HepG2 (cell line): ENCODE measurements around the gene RNF213. TPM values are rescaled to one million over a fixed set of nuclear protein-coding genes. Genes with fewer than 3 reads are reported as not detected.

Experiments
- ATAC-seq: fragments of 200-7000 bp; cut with Tn5 transposase; 3 replicates; pipeline ENCODE4 v1.9.1; 2020; ENCODE audit warnings: mild to moderate bottlenecking, moderate library complexity
- BruUV-seq: library from RNA; stranded (reverse); fragments of 400-500 nt; replicated peaks from 2 replicates; lab custom pipeline; 2021; lab: Mats Ljungman, UMichigan
- CTCF ChIA-PET: fragments of 300-600 bp; formaldehyde crosslinking; extraction: SDS; loops from one replicate; lab custom pipeline; 2021; ENCODE audit warnings: low total read pairs, inconsistent platforms, low intra/inter-chr PET ratio; lab: Yijun Ruan, JAX
- POLR2A ChIA-PET: fragments of 350-600 bp; sonication (Branson Sonifier 250); formaldehyde crosslinking; loops from one replicate; lab custom pipeline; 2020; ENCODE audit warnings: antibody characterized with exemption, inconsistent platforms; lab: Yijun Ruan, JAX
- DNase-seq: peaks from one replicate; pipeline ENCODE4 v3.0.0-alpha.2; 2015; ENCODE audit warnings: low spot score
- FAIRE-seq: peaks from 3 replicates; lab custom pipeline; 2011; peaks lifted over from hg19 to GRCh38; lab: Jason Lieb, UNC
- H2AFZ ChIP-seq: one replicate; pipeline ENCODE4 v1.6.1; 2011; ENCODE audit warnings: low read length, inconsistent platforms
- H3K27ac ChIP-seq: fragments of 300-600 bp; 3 replicates; pipeline ENCODE4 v1.8.0; 2011; ENCODE audit warnings: mixed run types, mild to moderate bottlenecking, mixed read lengths, low read length, inconsistent platforms; ENCODE audit not compliant: insufficient read depth; ENCODE audit errors: extremely low read length
- H3K27me3 ChIP-seq, 2 experiments: fragments of 200-600 bp in 1 of 2; 2 replicates in 1 of 2; 3 replicates in 1 of 2; pipeline versions ENCODE4 v1.6.0 to v1.8.0; 2011; ENCODE audit warnings: low read length in 2 of 2, mild to moderate bottlenecking in 2 of 2, moderate library complexity in 2 of 2, inconsistent platforms in 1 of 2; ENCODE audit not compliant: insufficient read depth in 2 of 2, control insufficient read depth in 1 of 2
- H3K36me3 ChIP-seq, 2 experiments: fragments of 200-600 bp in 1 of 2; replicated peaks in 1 of 2; 2 replicates in 1 of 2; 3 replicates in 1 of 2; pipeline versions ENCODE4 v1.5.1 to v1.8.0; 2011; ENCODE audit warnings: low read length in 2 of 2, inconsistent platforms in 1 of 2; ENCODE audit not compliant: insufficient read depth in 2 of 2, control insufficient read depth in 1 of 2
- H3K4me1 ChIP-seq: 2 replicates; pipeline ENCODE4 v1.5.1; 2012; ENCODE audit warnings: low read length, inconsistent platforms; ENCODE audit not compliant: insufficient read depth
- H3K4me2 ChIP-seq: 2 replicates; pipeline ENCODE4 v1.6.0; 2011; ENCODE audit warnings: low read depth, low read length, inconsistent platforms
- H3K4me3 ChIP-seq, 3 experiments: fragments of 200-600 bp in 1 of 3; sonication (generic), shearing (Covaris generic) in 1 of 3; replicated peaks in 1 of 3; 2 replicates each; pipeline ENCODE4 v1.5.1; 2011 to 2016; ENCODE audit warnings: low read length in 3 of 3, inconsistent platforms in 2 of 3, low read depth in 2 of 3, mild to moderate bottlenecking in 2 of 3, control low read depth in 1 of 3, mixed read lengths in 1 of 3; ENCODE audit not compliant: insufficient read depth in 1 of 3
- H3K79me2 ChIP-seq: one replicate; pipeline ENCODE4 v1.6.1; 2011; ENCODE audit warnings: low read length, inconsistent platforms; ENCODE audit not compliant: insufficient read depth
- H3K9ac ChIP-seq: 2 replicates; pipeline ENCODE4 v1.6.0; 2011; ENCODE audit warnings: mild to moderate bottlenecking, low read depth, low read length, inconsistent platforms; ENCODE audit not compliant: insufficient read depth
- H3K9me3 ChIP-seq: 2 replicates; pipeline ENCODE4 v1.5.1; 2012; ENCODE audit warnings: mild to moderate bottlenecking, low read length
- H4K20me1 ChIP-seq: 2 replicates; pipeline ENCODE4 v1.6.0; 2011; ENCODE audit warnings: inconsistent platforms, mild to moderate bottlenecking, low read length, moderate library complexity; ENCODE audit not compliant: insufficient read depth
- ARNT ChIP-seq: fragments of 450-650 bp; IDR thresholded peaks from 2 replicates; pipeline ENCODE4 v1.6.1; 2017
- CEBPG ChIP-seq: IDR thresholded peaks from 2 replicates; pipeline ENCODE4 v1.6.1; 2016
- DPF2 ChIP-seq: sonication (generic); formaldehyde crosslinking; IDR thresholded peaks from 2 replicates; pipeline ENCODE4 v1.4.0; 2020; ENCODE audit warnings: mild to moderate bottlenecking, low read depth, missing genetic modification reagents, borderline replicate concordance
- FOSL1 ChIP-seq: sonication (generic); formaldehyde crosslinking; IDR thresholded peaks from 2 replicates; pipeline ENCODE4 v1.9.0; 2021; ENCODE audit warnings: missing genetic modification reagents, borderline replicate concordance
- FOXC1 ChIP-seq: sonication (generic); formaldehyde crosslinking; IDR thresholded peaks from 2 replicates; pipeline ENCODE4 v1.8.0; 2022; ENCODE audit warnings: mild to moderate bottlenecking, missing genetic modification reagents, borderline replicate concordance
- JUN ChIP-seq: sonication (generic); formaldehyde crosslinking; IDR thresholded peaks from 2 replicates; pipeline ENCODE4 v1.4.0; 2020; ENCODE audit warnings: mild to moderate bottlenecking, missing genetic modification reagents
- NAIF1 ChIP-seq: sonication (generic); formaldehyde crosslinking; IDR thresholded peaks from 2 replicates; pipeline ENCODE4 v1.5.0; 2020; ENCODE audit warnings: mild to moderate bottlenecking, missing genetic modification reagents, borderline replicate concordance
- PHF20 ChIP-seq: sonication (generic); formaldehyde crosslinking; IDR thresholded peaks from 2 replicates; pipeline ENCODE4 v1.5.0; 2020; ENCODE audit warnings: mild to moderate bottlenecking, missing genetic modification reagents
- POLR2AphosphoS5 ChIP-seq: IDR thresholded peaks from 2 replicates; pipeline ENCODE4 v1.6.1; 2012; ENCODE audit warnings: low read depth, low read length
- RCOR2 ChIP-seq: IDR thresholded peaks from 2 replicates; pipeline ENCODE4 v1.6.1; 2016; ENCODE audit warnings: missing biosample characterization, missing genetic modification reagents
- SRF ChIP-seq: IDR thresholded peaks from 2 replicates; pipeline ENCODE4 v1.6.1; 2011; ENCODE audit warnings: mild to moderate bottlenecking, low read depth, low read length, moderate library complexity
- ZBTB42 ChIP-seq: sonication (generic); formaldehyde crosslinking; IDR thresholded peaks from 2 replicates; pipeline ENCODE4 v1.5.0; 2020; ENCODE audit warnings: mild to moderate bottlenecking, missing genetic modification reagents
- ZGPAT ChIP-seq: IDR thresholded peaks from 2 replicates; pipeline ENCODE4 v1.6.1; 2016; ENCODE audit warnings: mild to moderate bottlenecking
- ZNF3 ChIP-seq: IDR thresholded peaks from 2 replicates; pipeline ENCODE4 v1.7.0; 2017; ENCODE audit warnings: inconsistent platforms
- ZNF614 ChIP-seq: IDR thresholded peaks from 2 replicates; pipeline ENCODE4 v1.6.1; 2018; ENCODE audit warnings: missing biosample characterization, missing genetic modification reagents, inconsistent platforms, borderline replicate concordance
- ZNF782 ChIP-seq: sonication (generic); formaldehyde crosslinking; IDR thresholded peaks from 2 replicates; pipeline ENCODE4 v1.4.0; 2020; ENCODE audit warnings: missing genetic modification reagents, mild to moderate bottlenecking, borderline replicate concordance
- WGBS: methylation state at CpG from one replicate; pipeline ENCODE4 v1.1.6; 2017; ENCODE audit warnings: low lambda C conversion rate; 5-methylcytosine and 5-hydroxymethylcytosine counted together
- in situ Hi-C: cut with HindIII; loops from 2 replicates; pipeline ENCODE4 v1.10.0; 2017; ENCODE audit warnings: low pct_unique_long_range_greater_than_20kb; ENCODE audit not compliant: extremely low pct_ligation_motif_present
- intact Hi-C: fragments of 100-400 bp; cut with micrococcal nuclease; formaldehyde crosslinking; loops from one replicate; pipeline ENCODE4 v1.10.0; 2022; ENCODE audit not compliant: unreplicated experiment
- polyA plus RNA-seq, 8 experiments: library from polyadenylated mRNA; depleted of rRNA in 3 of 8; stranded (reverse) in 7 of 8; unstranded in 1 of 8; fragments of >200 nt; fragmentation: Illumina TruSeq in 4 of 8; extraction: Trizol in 4 of 8; gene quantifications; 2 replicates each; pipeline versions ENCODE4 v1.2.1 to v1.2.3, GENCODE V29; 2011 to 2016; ENCODE audit warnings: low read depth in 4 of 8, missing spikeins in 1 of 8, mixed read lengths in 1 of 8; ENCODE audit not compliant: insufficient read depth in 1 of 8
- total RNA-seq, 5 experiments: library from RNA; depleted of rRNA; stranded (reverse); fragments of >200 nt; fragmentation: Illumina TruSeq; extraction: Trizol; gene quantifications; 2 replicates each; pipeline ENCODE4 v1.2.3, GENCODE V29; 2016; ENCODE audit warnings: low read depth in 1 of 5
- TF ChIP-seq, protein P1 (sequence below): IDR thresholded peaks from 2 replicates; pipeline ENCODE4 v1.6.1; 2016; ENCODE audit warnings: missing biosample characterization, missing genetic modification reagents, low read depth
- TF ChIP-seq, protein P2 (sequence below): sonication (generic); formaldehyde crosslinking; IDR thresholded peaks from 2 replicates; pipeline ENCODE4 v1.4.0; 2020; ENCODE audit warnings: missing genetic modification reagents, mild to moderate bottlenecking, borderline replicate concordance
- TF ChIP-seq, protein P3 (sequence below): sonication (generic); formaldehyde crosslinking; IDR thresholded peaks from 2 replicates; pipeline ENCODE4 v1.4.0; 2020; ENCODE audit warnings: mild to moderate bottlenecking, missing genetic modification reagents

Gene RNF213
- total and polyA plus RNA-seq, 2 of the 13 experiments (the other 11 are each of a cell fraction or from before 2014, with no cell fraction given): 38.6 to 38.7 TPM

DNA sequence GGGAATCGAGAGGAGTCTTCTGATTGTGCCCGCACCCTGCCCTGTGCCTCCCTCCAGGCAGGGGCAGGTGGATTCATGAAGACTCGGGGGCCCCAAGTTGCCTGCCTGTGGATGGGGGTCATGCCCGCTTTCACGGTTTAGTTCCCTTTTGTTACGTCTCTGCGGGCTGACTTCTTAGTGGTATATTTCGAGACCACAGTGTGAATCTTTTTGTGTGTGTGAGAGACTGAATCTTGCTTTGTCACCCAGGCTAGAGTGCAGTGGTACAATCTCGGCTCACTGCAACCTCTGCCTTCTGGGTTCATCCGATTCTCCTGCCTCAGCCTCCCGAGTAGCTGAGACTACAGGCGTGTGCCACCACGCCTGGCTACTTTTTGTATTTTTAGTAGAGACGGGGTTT, 18.1 kb upstream of the RNF213 start:
- no peaks in the 10 kb centered on the region for H3K79me2 ChIP-seq
- H3K27me3 ChIP-seq: no peaks in the 10 kb centered on the region; a peak in 1 of 5 replicates
- H3K9ac ChIP-seq: no peak overlapping the region
- ChIA-PET CTCF (no interaction called here), POLR2A (no interaction called here)
- H3K27ac ChIP-seq: no peak overlapping the region
- no peak overlapping the region for H2AFZ ChIP-seq
- FAIRE-seq (no peak), DNase-seq (no peak)
- no peaks in the 10 kb centered on the region for H4K20me1 ChIP-seq
- in situ Hi-C loops (no loop called here), intact Hi-C loops (no loop called here)
- BruUV-seq: no TSS peak
- 85% methylated on average over 14 of the region's 14 CpGs for WGBS
- no peaks in the 10 kb centered on the region for H3K4me1 ChIP-seq
- no peak overlapping the region for H3K4me3 ChIP-seq
- peaks cover 7 to 29% of the 10 kb centered on the region in 2 experiments; a peak in 4 of 5 replicates for H3K36me3 ChIP-seq
- H3K9me3 ChIP-seq: no peaks in the 10 kb centered on the region
- TF ChIP-seq CEBPG (CRISPR knock-in tag) (no peak), ZBTB42 (no peak), FOXC1 (no peak), NAIF1 (CRISPR knock-in tag) (no peak), POLR2AphosphoS5 (no peak), FOSL1 (CRISPR knock-in tag) (no peak), ARNT (no peak), SRF (no peak), JUN (CRISPR knock-in tag) (no peak), PHF20 (CRISPR knock-in tag) (no peak), DPF2 (CRISPR knock-in tag) (no peak), RCOR2 (CRISPR knock-in tag) (no peak), ZNF614 (no peak), ZNF782 (CRISPR knock-in tag) (no peak), ZGPAT (CRISPR knock-in tag) (no peak), ZNF3 (CRISPR knock-in tag) (no peak)
- TF ChIP-seq, protein P1, sequence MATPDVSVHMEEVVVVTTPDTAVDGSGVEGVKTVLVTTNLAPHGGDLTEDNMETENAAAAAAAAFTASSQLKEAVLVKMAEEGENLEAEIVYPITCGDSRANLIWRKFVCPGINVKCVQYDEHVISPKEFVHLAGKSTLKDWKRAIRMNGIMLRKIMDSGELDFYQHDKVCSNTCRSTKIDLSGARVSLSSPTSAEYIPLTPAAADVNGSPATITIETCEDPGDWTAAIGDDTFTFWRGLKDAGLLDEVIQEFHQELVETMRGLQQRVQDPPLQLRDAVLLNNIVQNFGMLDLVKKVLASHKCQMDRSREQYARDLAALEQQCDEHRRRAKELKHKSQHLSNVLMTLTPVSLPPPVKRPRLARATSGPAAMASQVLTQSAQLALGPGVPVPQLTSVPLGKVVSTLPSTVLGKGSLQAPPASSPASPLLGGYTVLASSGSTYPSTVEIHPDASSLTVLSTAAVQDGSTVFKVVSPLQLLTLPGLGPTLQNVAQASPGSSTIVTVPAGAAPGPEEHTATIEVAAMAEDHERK (CRISPR knock-in tag): no peak
- TF ChIP-seq, protein P2, sequence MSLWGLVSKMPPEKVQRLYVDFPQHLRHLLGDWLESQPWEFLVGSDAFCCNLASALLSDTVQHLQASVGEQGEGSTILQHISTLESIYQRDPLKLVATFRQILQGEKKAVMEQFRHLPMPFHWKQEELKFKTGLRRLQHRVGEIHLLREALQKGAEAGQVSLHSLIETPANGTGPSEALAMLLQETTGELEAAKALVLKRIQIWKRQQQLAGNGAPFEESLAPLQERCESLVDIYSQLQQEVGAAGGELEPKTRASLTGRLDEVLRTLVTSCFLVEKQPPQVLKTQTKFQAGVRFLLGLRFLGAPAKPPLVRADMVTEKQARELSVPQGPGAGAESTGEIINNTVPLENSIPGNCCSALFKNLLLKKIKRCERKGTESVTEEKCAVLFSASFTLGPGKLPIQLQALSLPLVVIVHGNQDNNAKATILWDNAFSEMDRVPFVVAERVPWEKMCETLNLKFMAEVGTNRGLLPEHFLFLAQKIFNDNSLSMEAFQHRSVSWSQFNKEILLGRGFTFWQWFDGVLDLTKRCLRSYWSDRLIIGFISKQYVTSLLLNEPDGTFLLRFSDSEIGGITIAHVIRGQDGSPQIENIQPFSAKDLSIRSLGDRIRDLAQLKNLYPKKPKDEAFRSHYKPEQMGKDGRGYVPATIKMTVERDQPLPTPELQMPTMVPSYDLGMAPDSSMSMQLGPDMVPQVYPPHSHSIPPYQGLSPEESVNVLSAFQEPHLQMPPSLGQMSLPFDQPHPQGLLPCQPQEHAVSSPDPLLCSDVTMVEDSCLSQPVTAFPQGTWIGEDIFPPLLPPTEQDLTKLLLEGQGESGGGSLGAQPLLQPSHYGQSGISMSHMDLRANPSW (CRISPR knock-in tag): no peak
- TF ChIP-seq, protein P3, sequence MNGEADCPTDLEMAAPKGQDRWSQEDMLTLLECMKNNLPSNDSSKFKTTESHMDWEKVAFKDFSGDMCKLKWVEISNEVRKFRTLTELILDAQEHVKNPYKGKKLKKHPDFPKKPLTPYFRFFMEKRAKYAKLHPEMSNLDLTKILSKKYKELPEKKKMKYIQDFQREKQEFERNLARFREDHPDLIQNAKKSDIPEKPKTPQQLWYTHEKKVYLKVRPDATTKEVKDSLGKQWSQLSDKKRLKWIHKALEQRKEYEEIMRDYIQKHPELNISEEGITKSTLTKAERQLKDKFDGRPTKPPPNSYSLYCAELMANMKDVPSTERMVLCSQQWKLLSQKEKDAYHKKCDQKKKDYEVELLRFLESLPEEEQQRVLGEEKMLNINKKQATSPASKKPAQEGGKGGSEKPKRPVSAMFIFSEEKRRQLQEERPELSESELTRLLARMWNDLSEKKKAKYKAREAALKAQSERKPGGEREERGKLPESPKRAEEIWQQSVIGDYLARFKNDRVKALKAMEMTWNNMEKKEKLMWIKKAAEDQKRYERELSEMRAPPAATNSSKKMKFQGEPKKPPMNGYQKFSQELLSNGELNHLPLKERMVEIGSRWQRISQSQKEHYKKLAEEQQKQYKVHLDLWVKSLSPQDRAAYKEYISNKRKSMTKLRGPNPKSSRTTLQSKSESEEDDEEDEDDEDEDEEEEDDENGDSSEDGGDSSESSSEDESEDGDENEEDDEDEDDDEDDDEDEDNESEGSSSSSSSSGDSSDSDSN (CRISPR knock-in tag): no peak
- TF ChIP-seq, all 625 proteins: peak for 0
- ATAC-seq: no peak
- H3K4me2 ChIP-seq: no peak overlapping the region
